ENCODE results near the gene C22orf42.

DNA sequence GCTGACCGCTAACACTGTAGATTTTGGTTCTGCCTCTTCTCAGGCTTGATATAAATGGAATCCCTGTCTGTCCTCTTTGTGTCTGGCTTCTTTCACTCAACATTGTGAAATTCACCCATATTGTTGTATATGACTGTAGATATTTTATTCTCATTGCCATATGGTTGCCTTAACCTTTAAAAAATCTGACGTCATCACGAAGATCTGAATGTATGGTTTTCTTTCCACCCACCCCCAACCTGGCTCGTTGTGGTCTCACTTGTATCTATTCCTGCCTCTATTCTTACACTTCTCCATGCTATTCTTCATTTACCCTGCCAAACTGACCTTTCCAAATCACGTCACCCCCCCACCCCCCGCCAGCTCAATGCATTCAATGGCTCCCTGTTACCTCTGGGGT, 21.9 kb upstream of the C22orf42 start:
- TF ChIP-seq, protein P1, sequence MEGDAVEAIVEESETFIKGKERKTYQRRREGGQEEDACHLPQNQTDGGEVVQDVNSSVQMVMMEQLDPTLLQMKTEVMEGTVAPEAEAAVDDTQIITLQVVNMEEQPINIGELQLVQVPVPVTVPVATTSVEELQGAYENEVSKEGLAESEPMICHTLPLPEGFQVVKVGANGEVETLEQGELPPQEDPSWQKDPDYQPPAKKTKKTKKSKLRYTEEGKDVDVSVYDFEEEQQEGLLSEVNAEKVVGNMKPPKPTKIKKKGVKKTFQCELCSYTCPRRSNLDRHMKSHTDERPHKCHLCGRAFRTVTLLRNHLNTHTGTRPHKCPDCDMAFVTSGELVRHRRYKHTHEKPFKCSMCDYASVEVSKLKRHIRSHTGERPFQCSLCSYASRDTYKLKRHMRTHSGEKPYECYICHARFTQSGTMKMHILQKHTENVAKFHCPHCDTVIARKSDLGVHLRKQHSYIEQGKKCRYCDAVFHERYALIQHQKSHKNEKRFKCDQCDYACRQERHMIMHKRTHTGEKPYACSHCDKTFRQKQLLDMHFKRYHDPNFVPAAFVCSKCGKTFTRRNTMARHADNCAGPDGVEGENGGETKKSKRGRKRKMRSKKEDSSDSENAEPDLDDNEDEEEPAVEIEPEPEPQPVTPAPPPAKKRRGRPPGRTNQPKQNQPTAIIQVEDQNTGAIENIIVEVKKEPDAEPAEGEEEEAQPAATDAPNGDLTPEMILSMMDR (IDR thresholded peaks at IDR 0.05) = no peak
- TF ChIP-seq ZFX (IDR thresholded peaks at IDR 0.05; ENCODE audit: borderline replicate concordance) = no peak
